Mucosa of rectum (tissue), 2 donors: ENCODE results near the gene KRT71.

Source experiments
- H3K27ac ChIP-seq, 2 donors: one replicate each; pipeline ENCODE4 v1.7.0; 2013; ENCODE audit warnings: inconsistent platforms in 2 of 2, low read depth in 2 of 2, low read length in 2 of 2
- H3K27me3 ChIP-seq, 2 donors: one replicate each; pipeline ENCODE4 v1.7.0; 2013; ENCODE audit warnings: low read length in 2 of 2; ENCODE audit not compliant: control insufficient read depth in 2 of 2, insufficient read depth in 2 of 2
- H3K36me3 ChIP-seq, 2 donors: one replicate each; pipeline ENCODE4 v1.7.0; 2013; ENCODE audit warnings: low read length in 2 of 2; ENCODE audit not compliant: control insufficient read depth in 2 of 2, insufficient read depth in 2 of 2
- H3K4me1 ChIP-seq, 2 donors: one replicate each; pipeline ENCODE4 v1.7.0; 2013; ENCODE audit warnings: low read length in 2 of 2, mild to moderate bottlenecking in 1 of 2; ENCODE audit not compliant: control insufficient read depth in 2 of 2, insufficient read depth in 2 of 2
- H3K4me3 ChIP-seq, 2 donors: one replicate each; pipeline ENCODE4 v1.7.0; 2013; ENCODE audit warnings: low read length in 2 of 2
- H3K9ac ChIP-seq, 2 donors: one replicate each; pipeline ENCODE4 v1.7.0; 2013; ENCODE audit warnings: low read length in 2 of 2, low read depth in 1 of 2, mild to moderate bottlenecking in 1 of 2
- H3K9me3 ChIP-seq, 2 donors: one replicate each; pipeline ENCODE4 v1.7.0; 2013; ENCODE audit warnings: low read length in 2 of 2; ENCODE audit not compliant: control insufficient read depth in 2 of 2
- donor health status: healthy.
- donor health status: Normal muscosa, but diverticular disease.

KRT71 gene

DNA sequence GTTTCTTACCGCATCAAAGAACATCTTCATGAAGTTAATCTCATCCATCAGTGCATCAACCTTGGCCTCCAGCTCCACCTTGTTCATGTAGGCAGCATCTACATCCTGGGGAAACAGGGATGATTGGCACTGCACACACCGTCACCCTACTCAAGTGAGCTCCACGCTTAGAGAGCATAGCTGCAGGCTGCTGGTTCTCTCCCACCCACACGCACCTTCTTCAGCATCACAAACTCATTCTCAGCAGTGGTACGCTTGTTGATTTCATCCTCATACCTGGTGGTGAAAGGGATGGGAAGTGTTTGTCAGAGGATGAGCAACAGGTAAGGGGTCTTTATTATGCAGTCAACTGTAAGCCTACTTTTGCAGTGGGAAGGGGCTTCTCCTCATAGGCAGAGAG is 35.1 kb downstream of the KRT71 start:
- Histone ChIP-seq H3K9me3 (no peaks in the 10 kb centered on the region), H3K27ac (no peak overlapping the region), H3K4me1 (no peaks in the 10 kb centered on the region)

DNA sequence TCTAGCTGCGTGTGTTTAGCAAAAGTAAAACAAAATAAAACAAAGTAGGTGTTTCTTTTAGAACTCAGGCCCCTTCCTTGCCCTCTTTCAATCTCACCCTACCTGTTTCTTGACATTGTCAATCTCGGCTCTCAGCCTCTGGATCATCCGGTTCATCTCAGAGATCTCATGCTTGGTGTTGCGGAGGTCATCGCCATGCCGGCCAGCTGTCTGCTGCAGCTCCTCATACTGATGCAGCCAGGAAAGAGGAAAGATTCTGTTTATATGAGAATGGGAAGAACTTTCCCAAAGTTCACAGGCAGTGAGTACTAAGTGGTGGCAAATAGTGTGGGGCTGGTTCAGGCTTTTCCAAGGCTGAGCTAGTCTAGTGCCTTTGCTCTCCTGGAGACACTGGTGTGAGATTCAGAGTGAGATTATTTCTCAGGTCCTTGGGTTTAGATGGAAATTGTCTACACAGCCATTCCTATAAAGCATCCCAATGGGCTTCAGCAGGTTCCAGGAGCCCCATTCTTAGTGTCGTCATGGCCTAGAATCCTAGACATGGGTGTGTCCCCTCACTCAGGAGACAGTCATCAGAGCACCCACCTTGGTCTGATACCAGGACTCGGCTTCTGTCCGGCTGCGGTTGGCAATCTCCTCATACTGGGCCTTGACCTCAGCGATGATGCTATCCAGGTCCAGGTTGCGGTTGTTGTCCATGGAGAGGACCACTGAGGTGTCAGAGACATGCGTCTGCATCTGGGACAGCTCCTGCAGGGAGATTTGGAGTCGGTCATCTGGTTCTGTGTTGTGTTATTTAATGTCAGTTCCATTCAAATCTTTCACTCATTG is 35.7 kb downstream of the KRT71 start:
- H3K27ac ChIP-seq, result no peak overlapping the region
- no peak overlapping the region for H3K9ac ChIP-seq
- no peaks in the 10 kb centered on the region for H3K9me3 ChIP-seq
- H3K4me1 ChIP-seq, result no peaks in the 10 kb centered on the region
- no peaks in the 10 kb centered on the region for H3K36me3 ChIP-seq
- H3K27me3 ChIP-seq, result peaks cover 0 to under 1% of the 10 kb centered on the region in 2 donors
- no peak overlapping the region for H3K4me3 ChIP-seq

More for the DNA sequence above, 35.1 kb downstream of the KRT71 start:
- H3K4me3 ChIP-seq, result no peak overlapping the region
- H3K27me3 ChIP-seq, result peaks cover 0 to 4% of the 10 kb centered on the region in 2 donors
- no peaks in the 10 kb centered on the region for H3K36me3 ChIP-seq
- H3K9ac ChIP-seq, result no peak overlapping the region

DNA sequence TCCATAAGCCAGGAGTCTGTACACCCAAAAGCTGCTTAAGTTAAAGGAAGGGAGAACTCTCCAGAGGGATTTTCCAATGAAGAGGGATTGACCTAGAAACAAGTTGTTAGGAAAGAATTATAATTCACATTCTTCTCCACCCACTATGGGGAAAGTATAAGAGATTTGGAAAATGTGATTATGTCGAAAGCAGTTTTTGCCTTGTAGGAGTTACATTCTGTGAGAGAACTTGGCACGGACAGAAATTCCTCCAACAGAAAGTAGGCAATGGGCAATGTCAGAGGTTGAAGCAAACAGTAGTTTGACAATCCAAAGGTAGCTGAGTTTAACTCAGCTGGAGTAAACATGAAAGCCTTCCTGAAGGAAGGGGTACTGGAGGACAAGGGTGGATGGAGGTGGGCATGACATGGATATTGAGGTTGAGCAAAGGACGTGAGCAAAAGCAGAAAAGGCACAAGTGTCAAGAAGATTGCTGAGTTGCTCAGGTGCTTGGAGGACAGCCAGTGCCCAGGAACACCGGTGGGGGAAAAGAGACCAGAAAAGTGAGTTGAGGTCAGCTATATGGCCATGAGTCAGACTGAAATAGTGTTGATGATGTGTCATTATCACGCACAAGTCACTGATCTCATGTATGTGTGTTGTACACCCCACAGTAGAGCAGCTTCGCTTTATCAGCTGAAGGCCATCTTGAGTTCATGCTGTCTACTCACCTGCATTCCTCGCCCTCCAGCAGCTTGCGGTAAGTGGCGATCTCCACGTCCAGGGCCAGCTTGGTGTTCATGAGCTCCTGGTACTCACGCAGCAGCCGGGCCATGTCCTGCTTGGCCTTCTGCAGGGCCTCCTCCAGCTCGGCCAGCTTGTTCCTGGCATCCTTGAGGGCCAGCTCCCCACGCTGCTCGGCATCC is 36.8 kb downstream of the KRT71 start:
- Histone ChIP-seq H3K27me3 (no peaks in the 10 kb centered on the region), H3K4me1 (no peaks in the 10 kb centered on the region), H3K9me3 (no peaks in the 10 kb centered on the region), H3K36me3 (no peaks in the 10 kb centered on the region), H3K4me3 (no peak overlapping the region), H3K9ac (no peak overlapping the region), H3K27ac (no peak overlapping the region)

DNA sequence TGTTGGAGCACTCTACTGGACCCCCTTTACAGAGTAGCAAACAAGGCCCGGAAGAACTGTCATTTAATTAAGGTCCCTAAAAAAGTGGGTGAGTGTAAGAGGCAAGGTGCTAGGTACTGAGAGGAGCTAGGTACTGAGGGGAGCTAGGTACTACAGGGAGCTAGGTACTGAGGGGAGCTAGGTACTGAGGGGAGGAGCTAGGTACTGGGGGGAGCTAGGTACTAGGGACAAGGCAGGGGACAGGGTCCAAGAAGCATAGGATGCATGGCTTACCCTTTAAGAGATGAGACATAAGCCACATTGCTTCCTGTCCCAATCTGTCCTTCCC is 37.7 kb downstream of the KRT71 start:
- Histone ChIP-seq H3K36me3 (no peaks in the 10 kb centered on the region), H3K9me3 (peaks cover 0 to 2% of the 10 kb centered on the region in 2 donors), H3K27me3 (no peaks in the 10 kb centered on the region), H3K27ac (no peak overlapping the region), H3K4me3 (no peak overlapping the region), H3K4me1 (no peaks in the 10 kb centered on the region), H3K9ac (no peak overlapping the region)

DNA sequence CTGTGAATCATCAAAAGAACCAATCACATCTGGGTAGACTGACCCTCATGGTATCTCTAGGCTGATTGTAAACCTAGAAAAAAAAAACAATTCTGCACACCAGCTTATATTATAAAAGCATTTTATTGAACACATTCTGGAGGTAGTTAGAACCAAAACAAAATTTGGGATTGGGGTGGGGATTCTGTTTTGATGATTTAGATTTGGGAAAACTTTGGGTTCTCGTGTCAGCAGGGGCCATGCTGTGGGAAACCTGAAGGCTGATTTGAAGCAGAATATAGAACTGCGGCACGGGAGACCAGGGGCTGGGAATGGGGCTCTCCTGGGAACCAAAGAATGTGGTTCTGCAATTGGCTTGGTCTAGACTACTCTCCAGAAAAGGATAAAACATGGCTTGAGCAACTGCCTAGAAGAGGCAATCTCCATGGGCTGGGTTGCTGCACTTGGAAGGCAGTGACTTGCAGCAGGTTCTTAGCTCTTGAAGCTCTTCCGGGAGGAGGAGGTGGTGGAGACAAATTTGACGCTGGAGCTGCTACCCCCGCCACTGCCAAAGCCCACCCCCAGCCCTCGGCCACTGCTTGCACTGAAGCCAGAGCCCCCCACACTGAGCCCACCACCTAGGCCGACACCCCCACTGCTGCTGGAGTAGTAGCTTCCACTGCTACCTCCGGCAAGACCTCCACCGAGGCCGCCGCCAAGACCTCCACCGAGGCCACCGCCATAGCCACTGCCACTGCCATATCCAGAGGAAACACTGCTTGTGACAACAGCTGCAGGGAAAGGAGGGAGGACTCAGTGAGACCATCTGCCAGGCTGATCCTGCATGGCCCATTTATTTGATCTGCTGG is 38.2 kb downstream of the KRT71 start:
- Histone ChIP-seq H3K27me3 (no peaks in the 10 kb centered on the region), H3K9me3 (peaks cover 0 to 2% of the 10 kb centered on the region in 2 donors), H3K9ac (no peak overlapping the region), H3K27ac (no peak overlapping the region), H3K4me1 (no peaks in the 10 kb centered on the region), H3K4me3 (no peak overlapping the region), H3K36me3 (no peaks in the 10 kb centered on the region)

DNA sequence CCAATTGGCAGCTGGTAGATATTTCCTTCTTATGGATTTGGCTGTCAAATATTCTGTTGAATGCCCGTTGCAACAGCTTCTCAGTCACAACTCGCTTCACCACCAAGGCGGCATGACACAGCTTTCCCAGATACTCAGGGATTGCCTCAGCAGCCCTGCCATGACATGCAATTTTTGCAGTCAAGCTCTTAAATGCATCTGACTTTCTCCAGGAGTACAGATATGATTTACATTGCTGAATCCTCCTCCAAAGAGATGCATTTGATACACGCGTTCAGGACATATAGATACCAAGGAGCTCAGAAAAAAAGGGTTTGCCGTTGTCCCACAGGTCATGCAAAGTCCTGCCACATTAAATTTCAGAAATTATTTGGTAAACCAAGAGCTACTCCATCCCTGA is 39.2 kb downstream of the KRT71 start:
- H3K27ac ChIP-seq, result no peak overlapping the region
- H3K36me3 ChIP-seq, result no peaks in the 10 kb centered on the region
- H3K27me3 ChIP-seq, result no peaks in the 10 kb centered on the region
- no peak overlapping the region for H3K4me3 ChIP-seq
- H3K9me3 ChIP-seq, result peaks cover 0 to 2% of the 10 kb centered on the region in 2 donors
- H3K9ac ChIP-seq, result no peak overlapping the region
- H3K4me1 ChIP-seq, result no peaks in the 10 kb centered on the region

DNA sequence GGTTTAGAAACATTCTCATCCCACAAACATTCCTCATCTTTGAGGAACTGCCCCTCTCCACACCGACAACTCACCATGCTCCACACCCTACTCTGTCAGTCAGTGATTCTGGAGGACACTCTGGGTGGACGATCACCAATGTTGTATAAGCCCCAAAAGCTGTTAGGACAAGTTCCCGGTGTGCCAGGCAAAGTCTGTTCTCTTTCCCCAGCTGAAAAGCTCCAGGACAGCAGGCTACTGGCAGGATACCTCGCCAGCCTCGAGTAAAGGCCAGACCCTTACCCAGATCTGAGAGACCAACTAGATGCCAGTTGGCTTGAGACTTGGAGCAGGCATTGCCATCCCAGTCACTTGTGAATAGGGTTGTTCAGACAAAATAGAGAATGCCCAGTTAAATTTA is 44.7 kb downstream of the KRT71 start:
- no peaks in the 10 kb centered on the region for H3K36me3 ChIP-seq
- no peak overlapping the region for H3K4me3 ChIP-seq
- H3K9me3 ChIP-seq, result peaks cover 0 to 2% of the 10 kb centered on the region in 2 donors
- no peaks in the 10 kb centered on the region for H3K4me1 ChIP-seq
- H3K27me3 ChIP-seq, result no peaks in the 10 kb centered on the region
- no peak overlapping the region for H3K27ac ChIP-seq
- H3K9ac ChIP-seq, result no peak overlapping the region

DNA sequence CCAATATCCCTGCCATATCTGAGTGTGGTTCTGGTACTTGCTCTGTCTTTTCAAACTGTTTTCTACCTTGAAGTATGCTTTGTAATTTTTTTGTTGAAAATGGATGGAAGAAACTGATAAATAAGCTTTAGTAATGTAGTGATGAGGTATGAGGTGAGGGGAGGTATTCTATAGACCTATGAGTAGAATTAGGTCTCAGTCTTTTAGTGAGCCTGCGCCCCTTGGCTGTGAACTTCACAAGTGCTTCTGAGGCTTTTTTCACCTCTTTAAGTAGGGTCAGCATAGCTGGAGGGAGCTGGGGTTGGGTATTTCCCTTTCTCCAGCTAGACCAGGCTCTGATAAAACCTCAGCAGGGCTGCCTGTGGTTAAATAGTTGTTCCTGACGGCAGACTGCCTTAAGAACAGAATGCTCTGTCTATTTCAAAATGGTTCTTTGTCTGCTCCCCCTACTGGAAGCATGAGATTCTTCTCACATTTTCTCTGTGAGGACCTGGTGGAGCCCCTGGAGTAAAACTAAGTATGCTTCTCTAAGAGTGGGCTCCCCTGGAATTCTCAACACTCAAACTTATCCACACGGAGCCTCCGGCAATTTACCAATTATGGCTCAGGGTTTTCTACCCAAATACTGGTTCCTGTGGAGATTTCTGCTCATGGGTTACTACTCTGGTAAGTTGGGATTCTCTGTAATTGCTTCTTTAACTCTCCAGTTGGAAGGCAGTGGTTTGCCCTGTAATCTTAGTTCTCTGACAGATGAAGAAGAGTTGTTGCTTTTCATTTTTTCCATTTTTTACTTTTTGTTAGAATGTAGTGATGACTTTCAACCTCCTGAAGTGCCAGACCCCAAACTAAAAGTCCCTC is 45.9 kb downstream of the KRT71 start:
- H3K27ac ChIP-seq, result no peak overlapping the region
- H3K9me3 ChIP-seq, result peaks cover 0 to 2% of the 10 kb centered on the region in 2 donors
- H3K9ac ChIP-seq, result no peak overlapping the region

DNA sequence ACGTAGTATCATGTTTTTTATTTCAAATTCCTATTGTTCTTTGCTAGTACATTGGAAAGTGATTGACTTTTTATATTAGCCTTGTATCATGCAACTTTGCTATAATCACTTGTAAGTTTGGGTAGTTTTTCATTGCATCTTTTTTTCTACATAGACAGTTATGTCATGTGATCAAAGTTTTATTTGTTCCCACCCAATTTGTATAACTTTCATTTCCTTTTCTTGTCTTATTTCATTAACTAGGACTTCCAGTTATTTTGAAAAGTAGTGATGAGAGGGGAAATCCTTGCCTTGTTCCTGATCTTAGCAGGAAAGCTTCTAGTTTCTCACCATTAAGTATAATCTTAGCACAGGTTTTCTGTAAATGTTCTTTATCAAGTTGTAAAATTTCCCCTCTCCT is 50.1 kb downstream of the KRT71 start:
- H3K36me3 ChIP-seq, result no peaks in the 10 kb centered on the region
- no peaks in the 10 kb centered on the region for H3K27me3 ChIP-seq
- H3K9ac ChIP-seq, result no peak overlapping the region
- no peaks in the 10 kb centered on the region for H3K9me3 ChIP-seq
- no peak overlapping the region for H3K4me3 ChIP-seq
- H3K4me1 ChIP-seq, result no peaks in the 10 kb centered on the region
- H3K27ac ChIP-seq, result no peak overlapping the region

More for the DNA sequence above, 45.9 kb downstream of the KRT71 start:
- Histone ChIP-seq H3K36me3 (no peaks in the 10 kb centered on the region), H3K4me1 (no peaks in the 10 kb centered on the region), H3K4me3 (no peak overlapping the region), H3K27me3 (no peaks in the 10 kb centered on the region)
